OCI-M1 (cell line): Measurements from ENCODE around the gene USP6NL.
A peak's percentile ranks its signal among the peaks of the same experiment; 100 is the strongest.

Experiments used
- DNase-seq: peaks from one replicate; lab custom pipeline; 2025; lab: John Stamatoyannopoulos, UW

Gene USP6NL

GRCh38 chr10:11415095-11415494 lies 196.4 kb downstream of the USP6NL start:
- no peak for DNase-seq

- no peak for DNase-seq
Observed at GRCh38 chr10:11414314-11415038, 197.0 kb downstream of the USP6NL start.

- peak; percentile 23 for DNase-seq
Observed at GRCh38 chr10:11411926-11412545, 199.4 kb downstream of the USP6NL start.

DNA sequence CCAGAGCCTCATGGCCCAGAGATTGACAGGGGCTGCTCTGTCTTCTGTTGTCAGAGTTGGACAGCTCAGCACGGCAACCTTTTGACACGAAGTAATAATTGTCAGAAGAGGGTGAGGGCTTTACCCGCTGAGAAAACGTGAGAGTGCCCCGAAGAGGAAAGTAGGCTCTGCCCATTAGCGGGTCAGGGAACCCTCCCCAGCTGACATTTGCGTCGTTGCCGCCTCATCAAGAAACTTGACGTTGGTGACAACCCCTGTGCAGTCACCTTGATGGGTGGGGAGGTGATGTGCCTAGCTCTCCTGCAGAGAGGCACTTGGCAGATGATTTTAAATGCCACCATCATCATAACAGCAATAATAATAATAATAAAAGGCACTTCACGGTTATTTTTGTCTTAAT lies 202.1 kb downstream of the USP6NL start:
- no peak for DNase-seq

DNA sequence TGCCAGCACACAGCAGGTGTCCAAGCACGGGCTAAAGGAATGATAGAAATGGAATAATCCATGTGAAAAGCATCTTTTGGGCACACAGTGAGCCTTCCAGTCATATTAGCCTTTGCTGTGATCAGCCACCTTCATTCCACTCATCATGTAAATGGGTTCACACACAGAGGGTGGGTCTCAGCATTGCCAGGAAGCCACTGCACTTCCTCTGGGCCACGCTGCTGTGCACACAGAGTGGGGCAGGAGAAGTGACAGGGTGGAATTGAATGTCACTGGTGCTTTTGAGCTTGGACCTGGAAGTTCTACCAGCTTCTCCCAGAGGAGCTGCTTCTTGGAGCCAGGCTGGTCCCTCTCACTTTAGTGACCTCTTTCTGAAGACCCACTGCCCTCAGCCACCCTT lies 203.5 kb downstream of the USP6NL start:
- DNase-seq = no peak

GRCh38 chr10:11406746-11407145 lies 204.7 kb downstream of the USP6NL start:
- no peak for DNase-seq

- DNase-seq = no peak
Observed at GRCh38 chr10:11404901-11405300, 206.5 kb downstream of the USP6NL start.
